ENCODE results near the gene FMNL3.

Gene FMNL3

DNA sequence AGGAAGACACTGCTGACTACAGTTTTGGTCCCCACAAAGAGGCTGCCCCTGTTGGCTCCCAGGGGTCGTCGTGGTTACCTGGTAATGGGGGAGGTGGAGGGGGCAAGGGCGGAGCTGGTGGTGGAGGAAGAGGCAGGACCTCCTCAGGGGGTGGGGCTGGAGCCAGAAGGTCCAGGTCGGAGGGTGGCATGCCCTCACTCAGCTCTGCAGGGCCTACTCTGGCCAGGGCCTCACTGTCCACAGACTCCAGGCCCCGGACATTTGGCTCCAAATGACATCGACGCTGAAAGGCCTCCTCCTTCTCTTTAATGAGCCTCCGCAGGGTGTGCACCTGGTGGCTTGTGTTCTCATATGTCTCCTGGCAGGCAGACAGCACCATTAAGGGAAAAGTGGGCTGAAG is 55.4 kb downstream of the FMNL3 start:
- DNase-seq (ENCODE audit: low spot score), result no peak

DNA sequence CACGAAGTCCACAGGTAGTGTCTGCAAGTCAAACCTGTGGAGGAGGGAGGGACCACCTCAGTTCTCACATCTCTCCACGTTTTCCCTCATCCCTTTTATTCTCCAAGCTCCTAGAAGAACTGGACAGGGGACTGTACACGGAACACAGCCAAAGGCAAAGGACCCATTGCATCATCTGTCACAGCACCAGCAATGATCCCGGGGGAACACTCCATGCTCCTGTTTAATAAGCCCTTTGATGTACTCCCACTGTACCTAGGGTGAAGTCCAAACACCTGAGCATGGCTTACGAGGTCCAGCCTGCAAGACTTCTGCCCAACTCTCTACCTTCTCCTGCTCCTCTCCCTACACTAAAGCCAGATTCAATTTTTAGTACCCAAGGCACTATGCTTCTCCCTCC is 57.3 kb downstream of the FMNL3 start:
- no peak for DNase-seq (ENCODE audit: low spot score)

DNA sequence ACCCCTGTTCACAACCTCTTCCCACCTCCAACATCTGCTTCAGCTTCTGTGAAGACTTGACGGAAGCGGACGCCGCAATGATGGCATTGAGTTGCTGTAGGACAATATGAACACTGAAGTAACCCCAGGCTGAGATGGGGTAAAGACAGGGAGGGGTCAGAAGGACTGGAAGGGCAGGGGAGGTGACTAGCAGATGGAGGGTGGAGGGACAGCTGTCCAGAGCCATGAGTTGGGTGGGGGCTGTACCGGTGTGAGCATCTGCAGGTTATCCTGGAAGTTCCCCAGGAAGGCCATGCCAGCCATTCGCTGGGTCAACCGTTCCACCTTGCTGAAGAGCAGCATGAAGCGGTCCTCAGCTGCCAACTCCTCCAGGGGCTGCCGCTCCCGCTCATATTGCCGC is 57.8 kb downstream of the FMNL3 start:
- no peak for DNase-seq (ENCODE audit: low spot score)

GRCh38 chr12:49648712-49649003 is 58.5 kb downstream of the FMNL3 start:
- DNase-seq (ENCODE audit: low spot score), result no peak

DNA sequence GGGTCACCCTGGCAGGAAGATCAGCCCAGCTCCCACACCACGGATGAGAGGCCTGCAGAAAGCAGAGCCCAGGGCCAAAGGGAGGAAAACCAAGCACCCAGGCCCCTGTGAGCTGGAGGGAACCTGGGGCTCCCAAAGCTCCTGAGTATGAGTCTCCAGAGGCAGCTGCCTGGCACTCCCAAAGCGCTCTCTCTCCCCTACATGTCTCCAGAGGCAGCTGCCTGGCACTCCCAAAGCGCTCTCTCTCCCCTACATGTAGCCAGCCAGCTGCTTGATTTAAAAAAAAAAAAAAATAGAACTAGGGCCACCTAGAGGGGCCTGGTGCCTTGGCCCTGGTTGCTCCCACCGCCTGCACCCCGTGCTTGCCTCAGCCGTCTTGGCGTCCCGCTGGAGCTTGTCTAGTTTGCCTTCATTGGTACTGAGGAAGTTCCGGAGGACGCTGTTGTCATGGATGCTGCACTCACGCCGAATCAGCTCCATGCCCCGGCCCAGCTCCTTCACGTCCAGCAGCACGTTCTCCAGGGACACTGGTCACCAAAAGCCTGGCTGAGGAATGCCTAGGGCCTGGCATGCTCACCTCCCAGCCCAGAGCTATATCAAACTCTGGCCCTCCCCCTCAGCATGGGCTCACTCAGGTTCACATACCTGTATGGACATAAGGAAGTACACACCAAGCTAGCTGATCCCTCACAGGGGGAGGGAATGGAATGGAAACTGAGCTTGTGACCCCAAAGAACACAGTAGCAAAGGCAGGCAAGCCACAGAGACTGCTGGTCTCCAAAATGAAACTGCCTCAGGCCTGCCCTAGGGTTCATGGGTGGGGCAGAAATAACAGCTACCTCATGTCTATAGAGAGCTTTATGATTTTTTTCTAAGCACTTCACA is 59.1 kb downstream of the FMNL3 start:
- DNase-seq (ENCODE audit: low spot score), result no peak

DNA sequence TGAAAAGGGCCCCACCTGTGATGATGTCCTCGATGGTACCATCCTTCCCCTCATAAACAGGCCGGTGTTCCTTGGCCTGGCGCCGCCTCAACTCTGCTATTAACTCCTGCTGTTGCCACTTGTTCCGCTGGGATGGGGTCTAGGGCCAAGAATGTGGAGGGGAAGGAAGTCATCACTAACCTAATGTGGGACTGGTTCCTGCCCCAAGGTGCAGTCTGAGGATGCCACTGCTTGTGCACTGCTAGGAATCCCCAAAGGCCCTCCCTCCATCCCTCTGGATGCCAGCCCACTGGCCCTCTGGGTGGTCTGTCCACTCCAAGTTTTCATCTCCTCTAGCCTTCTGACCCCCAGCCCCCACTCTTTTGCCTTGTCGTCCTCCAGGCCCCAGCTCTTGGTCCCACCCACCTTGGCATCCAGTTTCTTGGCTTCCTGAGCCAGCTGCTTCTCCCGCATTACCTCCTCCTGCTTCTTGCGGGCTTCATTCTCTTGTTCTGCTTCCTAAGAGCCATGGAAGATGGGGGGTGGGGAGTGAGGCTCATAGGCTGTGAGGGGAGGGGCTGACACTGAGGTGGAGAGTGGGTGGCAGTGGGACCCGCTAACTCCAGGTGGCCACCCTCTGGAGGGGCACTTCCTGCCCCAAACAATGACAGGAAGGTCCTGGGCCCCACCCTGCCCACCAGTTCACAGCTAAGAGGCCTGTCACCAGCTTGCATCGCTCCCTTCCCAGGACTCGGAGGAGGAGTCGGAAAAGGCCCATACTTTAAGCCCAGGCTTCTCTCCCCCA is 60.1 kb downstream of the FMNL3 start:
- DNase-seq (ENCODE audit: low spot score), result no peak

- DNase-seq (ENCODE audit: low spot score), result no peak
Observed at GRCh38 chr12:49646331-49646830, 60.8 kb downstream of the FMNL3 start.

- DNase-seq (ENCODE audit: low spot score), result no peak
Observed at GRCh38 chr12:49645146-49646039, 61.8 kb downstream of the FMNL3 start.

- peak; percentile 73 for DNase-seq (ENCODE audit: low spot score)
Observed at GRCh38 chr12:49644620-49644994, 62.6 kb downstream of the FMNL3 start.

GRCh38 chr12:49643961-49644619 is 63.1 kb downstream of the FMNL3 start:
- DNase-seq (ENCODE audit: low spot score), result no peak

DNA sequence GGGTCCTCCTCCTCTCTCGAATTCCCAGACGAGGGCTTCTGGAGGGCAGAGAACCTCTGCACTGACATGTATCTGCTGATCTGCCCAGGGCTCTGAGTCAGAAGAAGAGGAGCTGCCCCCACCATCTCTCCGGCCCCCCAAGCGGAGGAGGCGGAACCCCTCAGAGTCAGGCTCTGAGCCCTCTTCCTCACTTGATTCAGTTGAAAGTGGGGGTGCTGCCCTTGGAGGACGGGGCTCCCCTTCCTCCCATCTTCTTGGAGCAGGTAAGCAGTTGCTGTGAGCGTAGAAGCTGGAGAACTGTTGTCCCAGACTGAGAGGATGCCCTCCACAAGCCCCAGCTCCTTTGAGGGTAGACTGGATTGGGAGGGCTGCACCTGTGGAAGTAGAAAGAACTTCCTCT is 64.1 kb downstream of the FMNL3 start:
- DNase-seq (ENCODE audit: low spot score), result no peak

- no peak for DNase-seq (ENCODE audit: low spot score)
Observed at GRCh38 chr12:49642370-49642802, 64.8 kb downstream of the FMNL3 start.

DNA sequence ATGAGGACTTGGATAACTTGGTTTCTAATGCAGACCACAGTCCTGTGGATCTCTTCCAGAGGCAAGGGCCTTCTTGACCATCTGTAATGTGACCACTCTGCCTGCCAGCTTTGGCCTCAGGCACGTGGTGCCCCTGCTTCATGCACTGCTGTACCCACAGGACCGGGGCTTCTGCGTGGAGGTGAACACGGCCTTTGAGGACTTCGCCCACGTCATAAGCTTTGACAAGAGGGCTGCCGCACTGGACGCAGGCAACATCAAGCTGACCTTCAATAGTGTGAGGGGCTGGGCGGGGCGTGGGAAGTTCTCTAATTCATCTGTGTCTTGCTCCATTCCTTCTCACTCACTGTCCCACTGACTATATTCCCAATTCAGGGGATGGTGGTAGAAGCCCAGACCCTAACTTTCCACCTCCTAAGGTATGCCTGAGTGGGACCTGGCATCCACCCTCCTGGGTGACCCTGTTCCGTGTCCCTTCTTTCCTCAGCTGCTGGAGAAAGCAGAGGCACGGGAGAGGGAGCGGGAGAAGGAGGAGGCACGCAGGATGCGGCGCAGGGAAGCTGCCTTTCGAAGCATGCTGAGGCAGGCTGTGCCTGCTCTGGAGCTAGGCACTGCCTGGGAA is 65.3 kb downstream of the FMNL3 start:
- no peak for DNase-seq (ENCODE audit: low spot score)

- DNase-seq (ENCODE audit: low spot score), result peak; percentile 80
Observed at GRCh38 chr12:49636979-49637755, 70.0 kb downstream of the FMNL3 start.

GRCh38 chr12:49636574-49636973 is 70.6 kb downstream of the FMNL3 start:
- no peak for DNase-seq (ENCODE audit: low spot score)

DNA sequence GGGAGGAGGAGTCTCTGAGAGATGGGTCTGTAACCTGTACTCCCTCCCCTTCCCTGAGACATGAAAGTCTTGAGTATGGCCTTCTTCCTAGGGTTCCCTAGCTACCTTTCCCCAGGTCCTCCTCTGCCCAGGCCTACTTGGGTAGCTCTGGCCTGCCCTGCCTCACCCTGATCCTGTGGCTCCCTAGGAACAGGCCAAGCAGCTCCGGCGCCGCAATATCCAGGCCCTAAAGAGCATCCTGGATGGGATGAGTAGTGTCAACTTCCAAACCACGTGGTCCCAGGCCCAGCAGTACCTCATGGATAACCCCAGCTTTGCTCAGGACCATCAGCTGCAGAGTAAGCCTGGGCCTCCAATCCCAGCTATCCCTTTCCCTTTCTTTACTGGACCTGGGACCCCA is 71.5 kb downstream of the FMNL3 start:
- no peak for DNase-seq (ENCODE audit: low spot score)

- DNase-seq (ENCODE audit: low spot score), result no peak
Observed at GRCh38 chr12:49635036-49635435, 72.2 kb downstream of the FMNL3 start.

- DNase-seq (ENCODE audit: low spot score), result no peak
Observed at GRCh38 chr12:49633703-49634345, 73.4 kb downstream of the FMNL3 start.

GRCh38 chr12:49632986-49633702 is 74.1 kb downstream of the FMNL3 start:
- no peak for DNase-seq (ENCODE audit: low spot score)

Data from SK-N-DZ (cell line).